Loucy (cell line): ENCODE results near the gene DDX6.

Experiments used
- H2AFZ ChIP-seq: fragments of 200-600 bp; sonication (generic); 2 replicates; pipeline ENCODE4 v1.6.0; 2016; ENCODE audit warnings: antibody characterized with exemption, mild to moderate bottlenecking, low read length, moderate library complexity
- H3F3A ChIP-seq: fragments of 200-600 bp; 2 replicates; pipeline ENCODE4 v1.6.0; 2016; ENCODE audit warnings: antibody characterized with exemption, low read depth, mild to moderate bottlenecking
- H3K27me3 ChIP-seq: fragments of 200-600 bp; sonication (generic); 2 replicates; pipeline ENCODE4 v1.6.1; 2014; ENCODE audit warnings: low read length, mild to moderate bottlenecking; ENCODE audit not compliant: insufficient read depth, poor library complexity, severe bottlenecking
- H3K36me3 ChIP-seq: fragments of 200-600 bp; sonication (generic); 2 replicates; pipeline ENCODE4 v1.6.1; 2016; ENCODE audit warnings: low read length; ENCODE audit not compliant: insufficient read depth
- H3K4me1 ChIP-seq: fragments of 200-600 bp; sonication (generic); 2 replicates; pipeline ENCODE4 v1.5.1; 2014; ENCODE audit warnings: low read length, mild to moderate bottlenecking; ENCODE audit not compliant: insufficient read depth, poor library complexity, severe bottlenecking
- H3K4me2 ChIP-seq: fragments of 200-600 bp; sonication (generic); 2 replicates; pipeline ENCODE4 v1.6.0; 2014; ENCODE audit warnings: antibody characterized with exemption, low read length, low read depth, mild to moderate bottlenecking; ENCODE audit not compliant: poor library complexity, severe bottlenecking
- H3K4me3 ChIP-seq: fragments of 200-600 bp; sonication (generic); 2 replicates; pipeline ENCODE4 v1.5.1; 2014; ENCODE audit warnings: low read length, mild to moderate bottlenecking, mixed read lengths; ENCODE audit not compliant: poor library complexity, severe bottlenecking
- H3K79me2 ChIP-seq: fragments of 200-600 bp; sonication (generic); 2 replicates; pipeline ENCODE4 v1.6.1; 2014; ENCODE audit warnings: low read length; ENCODE audit not compliant: insufficient read depth
- H3K9ac ChIP-seq: fragments of 200-600 bp; sonication (generic); 2 replicates; pipeline ENCODE4 v1.6.0; 2014; ENCODE audit warnings: mild to moderate bottlenecking, low read depth, low read length, moderate library complexity; ENCODE audit not compliant: poor library complexity, severe bottlenecking
- H3K9me2 ChIP-seq: fragments of 200-600 bp; sonication (generic); replicated peaks from 2 replicates; pipeline ENCODE4 v1.6.1; 2016; ENCODE audit warnings: low read depth, low read length, mixed read lengths
- H3K9me3 ChIP-seq: fragments of 200-600 bp; sonication (generic); 2 replicates; pipeline ENCODE4 v1.6.1; 2014; ENCODE audit warnings: mild to moderate bottlenecking, antibody characterized with exemption, low read length, low read depth; ENCODE audit not compliant: insufficient read depth
- H4K20me1 ChIP-seq: fragments of 200-600 bp; sonication (generic); 2 replicates; pipeline ENCODE4 v1.6.0; 2014; ENCODE audit warnings: antibody characterized with exemption, low read length, mild to moderate bottlenecking; ENCODE audit not compliant: insufficient read depth, poor library complexity, severe bottlenecking
- EZH2phosphoT487 ChIP-seq: fragments of 200-600 bp; IDR thresholded peaks from 2 replicates; pipeline ENCODE4 v1.6.1; 2018; ENCODE audit warnings: antibody characterized with exemption, mild to moderate bottlenecking, moderate library complexity, borderline replicate concordance
- TF ChIP-seq, protein P1 (sequence below): fragments of 200-600 bp; sonication (generic); conservative IDR thresholded peaks from 2 replicates; pipeline ENCODE4 v1.5.1; 2014; ENCODE audit warnings: mild to moderate bottlenecking, antibody characterized with exemption, low read length

Gene DDX6

DNA sequence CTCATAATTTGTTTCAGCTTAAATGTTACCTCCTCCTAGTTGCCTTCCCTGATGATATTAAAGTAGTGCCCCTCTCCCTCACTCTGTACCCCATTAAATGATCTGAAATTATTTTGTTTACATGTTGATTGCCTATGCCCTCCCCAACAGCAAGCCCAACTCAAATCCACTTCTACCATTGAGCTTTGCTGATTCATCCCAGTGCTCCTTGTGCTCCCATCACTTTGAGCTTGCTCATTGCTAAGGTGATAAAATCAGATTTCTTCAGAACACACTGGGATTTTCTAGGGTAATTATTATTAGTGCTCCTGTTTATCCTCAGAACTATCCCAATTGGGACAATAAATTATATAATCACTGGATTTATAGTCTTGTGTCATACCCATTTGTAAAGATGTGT is 8.4 kb upstream of the DDX6 start:
- TF ChIP-seq, protein P1, sequence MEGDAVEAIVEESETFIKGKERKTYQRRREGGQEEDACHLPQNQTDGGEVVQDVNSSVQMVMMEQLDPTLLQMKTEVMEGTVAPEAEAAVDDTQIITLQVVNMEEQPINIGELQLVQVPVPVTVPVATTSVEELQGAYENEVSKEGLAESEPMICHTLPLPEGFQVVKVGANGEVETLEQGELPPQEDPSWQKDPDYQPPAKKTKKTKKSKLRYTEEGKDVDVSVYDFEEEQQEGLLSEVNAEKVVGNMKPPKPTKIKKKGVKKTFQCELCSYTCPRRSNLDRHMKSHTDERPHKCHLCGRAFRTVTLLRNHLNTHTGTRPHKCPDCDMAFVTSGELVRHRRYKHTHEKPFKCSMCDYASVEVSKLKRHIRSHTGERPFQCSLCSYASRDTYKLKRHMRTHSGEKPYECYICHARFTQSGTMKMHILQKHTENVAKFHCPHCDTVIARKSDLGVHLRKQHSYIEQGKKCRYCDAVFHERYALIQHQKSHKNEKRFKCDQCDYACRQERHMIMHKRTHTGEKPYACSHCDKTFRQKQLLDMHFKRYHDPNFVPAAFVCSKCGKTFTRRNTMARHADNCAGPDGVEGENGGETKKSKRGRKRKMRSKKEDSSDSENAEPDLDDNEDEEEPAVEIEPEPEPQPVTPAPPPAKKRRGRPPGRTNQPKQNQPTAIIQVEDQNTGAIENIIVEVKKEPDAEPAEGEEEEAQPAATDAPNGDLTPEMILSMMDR, result no peak
- no peak for TF ChIP-seq EZH2phosphoT487
- Histone ChIP-seq H3F3A (no peaks in the 10 kb centered on the region), H3K9me3 (no peaks in the 10 kb centered on the region)

DNA sequence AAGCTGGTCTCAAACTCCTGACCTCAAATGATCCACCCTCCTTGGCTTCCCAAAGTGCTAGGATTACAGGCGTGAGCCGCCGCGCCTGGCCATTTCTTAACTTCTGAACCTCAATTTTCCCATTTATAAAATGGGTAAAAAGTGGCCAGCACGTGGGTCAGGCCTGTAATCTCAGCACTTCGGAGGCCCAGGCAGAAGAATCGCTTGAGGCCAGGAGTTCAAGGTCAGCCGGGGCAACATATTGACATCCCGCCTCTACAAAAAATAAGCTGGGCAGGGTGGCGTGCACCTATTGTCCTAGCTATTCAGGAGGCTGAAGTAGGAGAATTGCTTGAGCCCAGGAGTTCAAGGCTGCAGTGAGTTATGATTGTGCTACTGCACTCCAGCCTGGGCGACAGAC is 6.5 kb upstream of the DDX6 start:
- Histone ChIP-seq H3K4me1 (peaks cover 7% of the 10 kb centered on the region), H3K36me3 (no peaks in the 10 kb centered on the region), H4K20me1 (no peaks in the 10 kb centered on the region), H3K4me3 (no peak overlapping the region), H3K9me2 (no peaks in the 10 kb centered on the region), H3K79me2 (no peaks in the 10 kb centered on the region), H2AFZ (no peak overlapping the region), H3K4me2 (no peak overlapping the region), H3K9ac (no peak overlapping the region), H3K27me3 (no peaks in the 10 kb centered on the region), H3F3A (peaks cover under 1% of the 10 kb centered on the region; the same call in 1 of the 2 replicates), H3K9me3 (no peaks in the 10 kb centered on the region)
- no peak for TF ChIP-seq EZH2phosphoT487
- TF ChIP-seq, protein P1, result no peak

More for the DNA sequence above, 8.4 kb upstream of the DDX6 start:
- H3K4me3 ChIP-seq, result no peak overlapping the region
- H3K27me3 ChIP-seq, result no peaks in the 10 kb centered on the region
- H3K4me2 ChIP-seq, result no peak overlapping the region
- no peaks in the 10 kb centered on the region for H4K20me1 ChIP-seq
- no peaks in the 10 kb centered on the region for H3K79me2 ChIP-seq
- no peaks in the 10 kb centered on the region for H3K36me3 ChIP-seq
- H3K9ac ChIP-seq, result no peak overlapping the region
- no peaks in the 10 kb centered on the region for H3K4me1 ChIP-seq
- no peak overlapping the region for H2AFZ ChIP-seq
- no peaks in the 10 kb centered on the region for H3K9me2 ChIP-seq

DNA sequence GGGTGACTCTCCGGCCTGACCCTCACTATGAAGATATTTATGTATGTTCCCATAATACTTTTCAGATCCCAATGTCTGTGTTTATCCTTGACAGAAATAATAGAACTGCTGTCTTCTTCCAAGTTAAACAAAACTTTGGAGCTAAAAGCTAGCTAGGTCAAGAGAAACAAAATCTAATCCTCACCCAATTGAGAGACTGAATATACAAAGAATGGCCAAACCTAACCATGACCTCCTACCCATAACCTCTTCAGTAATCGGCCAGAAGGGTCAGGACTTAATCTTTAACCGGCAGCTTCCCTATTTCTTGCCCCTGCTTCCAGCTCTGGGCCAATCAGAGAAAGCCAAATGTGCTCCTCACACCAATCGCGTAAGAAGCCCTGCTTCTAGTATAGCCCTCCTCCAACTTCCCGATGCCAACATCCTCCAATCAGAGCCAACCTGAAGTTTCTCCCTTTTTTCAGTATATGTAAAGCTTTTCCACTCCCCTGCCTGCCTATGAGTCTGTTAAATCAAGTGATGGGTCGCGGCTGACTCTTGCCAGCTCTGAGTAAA is 1.7 kb upstream of the DDX6 start:
- H4K20me1 ChIP-seq, result peaks cover 27% of the 10 kb centered on the region
- H3K4me3 ChIP-seq, result peak overlapping the region; percentile 96
- no peaks in the 10 kb centered on the region for H3K9me2 ChIP-seq
- H3K27me3 ChIP-seq, result peaks cover 3% of the 10 kb centered on the region
- peaks cover 44% of the 10 kb centered on the region for H3K79me2 ChIP-seq
- H3K4me2 ChIP-seq, result peak overlapping the region; percentile 75
- TF ChIP-seq, protein P1, result no peak
- no peak for TF ChIP-seq EZH2phosphoT487
- peak overlapping the region; percentile 41; the same call in 1 of the 2 replicates for H2AFZ ChIP-seq
- no peaks in the 10 kb centered on the region for H3K36me3 ChIP-seq
- no peaks in the 10 kb centered on the region for H3K9me3 ChIP-seq
- peaks cover 4% of the 10 kb centered on the region; the same call in 1 of the 2 replicates for H3F3A ChIP-seq
- H3K9ac ChIP-seq, result peak overlapping the region; percentile 99
- peaks cover 15% of the 10 kb centered on the region for H3K4me1 ChIP-seq
